Ishikawa (cell line): Measurements from ENCODE around the gene STK17B.

Experiments used
- CEBPB ChIP-seq: IDR thresholded peaks from 2 replicates; pipeline ENCODE4 v1.6.1; 2012
- CREB1 ChIP-seq: IDR thresholded peaks from 2 replicates; pipeline ENCODE4 v1.6.1; 2012; ENCODE audit warnings: low read depth
- EGR1 ChIP-seq: IDR thresholded peaks from 2 replicates; pipeline ENCODE4 v1.6.1; 2012
- EP300 ChIP-seq: IDR thresholded peaks from 2 replicates; pipeline ENCODE4 v1.6.1; 2012; ENCODE audit warnings: borderline replicate concordance
- FOXM1 ChIP-seq: IDR thresholded peaks from 2 replicates; pipeline ENCODE4 v1.6.1; 2012; ENCODE audit warnings: low read depth, borderline replicate concordance
- NFIC ChIP-seq: IDR thresholded peaks from 2 replicates; pipeline ENCODE4 v1.6.1; 2012
- RAD21 ChIP-seq: IDR thresholded peaks from 2 replicates; pipeline ENCODE4 v1.6.1; 2012; ENCODE audit warnings: low read depth
- TAF1 ChIP-seq: IDR thresholded peaks from 2 replicates; pipeline ENCODE4 v1.6.1; 2012; ENCODE audit warnings: low read depth, mild to moderate bottlenecking
- TCF12 ChIP-seq: IDR thresholded peaks from 2 replicates; pipeline ENCODE4 v1.6.1; 2012; ENCODE audit warnings: low read depth
- TEAD4 ChIP-seq: IDR thresholded peaks from 2 replicates; pipeline ENCODE4 v1.6.1; 2012
- YY1 ChIP-seq: IDR thresholded peaks from 2 replicates; pipeline ENCODE4 v1.6.1; 2012; ENCODE audit warnings: low read depth
- ZBTB7A ChIP-seq: IDR thresholded peaks from 2 replicates; pipeline ENCODE4 v1.6.1; 2012; ENCODE audit warnings: low read depth
- TF ChIP-seq, protein P1 (sequence below): IDR thresholded peaks from 2 replicates; pipeline ENCODE4 v1.6.1; 2012
- TF ChIP-seq, protein P2 (sequence below): IDR thresholded peaks from 2 replicates; pipeline ENCODE4 v1.6.1; 2012
- TF ChIP-seq, protein P3 (sequence below): IDR thresholded peaks from 2 replicates; pipeline ENCODE4 v1.6.1; 2012; ENCODE audit warnings: low read depth, mild to moderate bottlenecking

The STK17B gene

DNA sequence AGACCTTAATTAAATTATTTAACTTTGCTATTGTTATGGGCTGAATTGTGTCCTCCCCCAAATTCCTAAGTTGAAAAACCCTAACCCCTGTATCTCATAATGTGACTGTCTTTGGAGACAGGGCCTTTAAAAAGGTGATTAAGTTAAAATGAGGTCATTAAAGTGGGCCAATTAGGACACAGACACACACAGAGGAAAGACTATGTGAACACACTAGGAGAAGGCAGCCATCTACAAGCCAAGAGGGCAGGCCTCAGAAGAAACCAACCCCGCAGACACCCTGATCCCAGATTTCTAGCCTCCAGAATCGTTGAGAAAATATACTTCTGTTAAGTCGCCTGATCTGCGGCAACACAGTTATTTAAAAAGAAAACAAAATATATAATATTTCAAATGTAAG lies 6.4 kb downstream of the STK17B start:
- TF ChIP-seq ZBTB7A (no peak), TAF1 (no peak), FOXM1 (no peak), TCF12 (no peak), TEAD4 (no peak), CREB1 (no peak), CEBPB (no peak), NFIC (no peak), RAD21 (no peak), EP300 (no peak), EGR1 (no peak)
- TF ChIP-seq, protein P1, sequence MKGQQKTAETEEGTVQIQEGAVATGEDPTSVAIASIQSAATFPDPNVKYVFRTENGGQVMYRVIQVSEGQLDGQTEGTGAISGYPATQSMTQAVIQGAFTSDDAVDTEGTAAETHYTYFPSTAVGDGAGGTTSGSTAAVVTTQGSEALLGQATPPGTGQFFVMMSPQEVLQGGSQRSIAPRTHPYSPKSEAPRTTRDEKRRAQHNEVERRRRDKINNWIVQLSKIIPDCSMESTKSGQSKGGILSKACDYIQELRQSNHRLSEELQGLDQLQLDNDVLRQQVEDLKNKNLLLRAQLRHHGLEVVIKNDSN, result no peak
- TF ChIP-seq, protein P2, sequence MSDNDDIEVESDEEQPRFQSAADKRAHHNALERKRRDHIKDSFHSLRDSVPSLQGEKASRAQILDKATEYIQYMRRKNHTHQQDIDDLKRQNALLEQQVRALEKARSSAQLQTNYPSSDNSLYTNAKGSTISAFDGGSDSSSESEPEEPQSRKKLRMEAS, result no peak
- TF ChIP-seq, protein P3, sequence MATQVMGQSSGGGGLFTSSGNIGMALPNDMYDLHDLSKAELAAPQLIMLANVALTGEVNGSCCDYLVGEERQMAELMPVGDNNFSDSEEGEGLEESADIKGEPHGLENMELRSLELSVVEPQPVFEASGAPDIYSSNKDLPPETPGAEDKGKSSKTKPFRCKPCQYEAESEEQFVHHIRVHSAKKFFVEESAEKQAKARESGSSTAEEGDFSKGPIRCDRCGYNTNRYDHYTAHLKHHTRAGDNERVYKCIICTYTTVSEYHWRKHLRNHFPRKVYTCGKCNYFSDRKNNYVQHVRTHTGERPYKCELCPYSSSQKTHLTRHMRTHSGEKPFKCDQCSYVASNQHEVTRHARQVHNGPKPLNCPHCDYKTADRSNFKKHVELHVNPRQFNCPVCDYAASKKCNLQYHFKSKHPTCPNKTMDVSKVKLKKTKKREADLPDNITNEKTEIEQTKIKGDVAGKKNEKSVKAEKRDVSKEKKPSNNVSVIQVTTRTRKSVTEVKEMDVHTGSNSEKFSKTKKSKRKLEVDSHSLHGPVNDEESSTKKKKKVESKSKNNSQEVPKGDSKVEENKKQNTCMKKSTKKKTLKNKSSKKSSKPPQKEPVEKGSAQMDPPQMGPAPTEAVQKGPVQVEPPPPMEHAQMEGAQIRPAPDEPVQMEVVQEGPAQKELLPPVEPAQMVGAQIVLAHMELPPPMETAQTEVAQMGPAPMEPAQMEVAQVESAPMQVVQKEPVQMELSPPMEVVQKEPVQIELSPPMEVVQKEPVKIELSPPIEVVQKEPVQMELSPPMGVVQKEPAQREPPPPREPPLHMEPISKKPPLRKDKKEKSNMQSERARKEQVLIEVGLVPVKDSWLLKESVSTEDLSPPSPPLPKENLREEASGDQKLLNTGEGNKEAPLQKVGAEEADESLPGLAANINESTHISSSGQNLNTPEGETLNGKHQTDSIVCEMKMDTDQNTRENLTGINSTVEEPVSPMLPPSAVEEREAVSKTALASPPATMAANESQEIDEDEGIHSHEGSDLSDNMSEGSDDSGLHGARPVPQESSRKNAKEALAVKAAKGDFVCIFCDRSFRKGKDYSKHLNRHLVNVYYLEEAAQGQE, result no peak

DNA sequence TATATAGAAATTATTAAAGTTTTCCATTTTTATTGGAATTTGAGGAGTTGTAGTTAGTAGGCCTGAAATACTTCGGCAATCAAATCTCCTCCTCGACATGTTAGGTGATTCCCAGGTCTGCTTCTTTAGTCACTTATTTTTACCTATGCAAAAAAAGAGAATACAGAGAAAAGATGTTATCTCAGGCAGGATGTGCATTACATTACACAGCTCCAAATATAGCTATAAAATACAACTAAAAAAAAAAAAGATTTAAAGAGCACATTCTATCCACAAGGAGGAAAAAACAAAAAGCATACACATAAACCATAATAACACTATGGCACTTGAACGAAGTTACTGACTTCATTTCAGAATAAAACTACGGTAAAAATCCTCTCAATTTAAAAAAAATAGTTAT lies 8.1 kb downstream of the STK17B start:
- TF ChIP-seq, protein P1, result no peak
- TF ChIP-seq CREB1 (no peak), ZBTB7A (no peak)
- TF ChIP-seq, protein P2, result no peak

DNA sequence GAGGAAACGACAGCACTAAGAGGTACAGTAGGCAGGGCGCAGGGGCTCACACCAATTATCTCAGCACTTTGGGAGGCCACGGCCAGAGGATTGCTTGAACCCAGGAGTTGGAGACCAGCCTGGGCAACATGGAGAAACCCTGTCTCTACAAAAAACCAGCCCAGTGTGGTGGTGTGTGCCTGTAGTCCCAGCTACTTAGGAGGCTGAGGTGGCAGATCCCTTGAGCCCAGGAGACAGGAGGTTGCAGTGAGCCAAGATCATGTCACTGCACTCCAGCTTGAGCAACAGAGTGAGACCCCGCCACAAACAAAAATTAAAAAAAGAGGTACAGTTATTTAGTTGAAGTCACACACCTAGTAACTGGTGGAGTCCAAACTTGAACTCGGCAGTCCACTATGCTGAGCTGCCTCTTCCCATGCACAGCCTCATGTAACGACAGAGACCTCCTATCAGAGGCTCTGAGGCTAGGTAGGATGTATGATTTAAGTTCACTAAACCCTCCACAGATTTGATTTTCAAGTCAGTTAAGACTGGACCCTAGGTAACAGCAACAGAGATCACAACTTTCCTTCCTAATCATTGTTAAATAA lies 8.7 kb downstream of the STK17B start:
- TF ChIP-seq, protein P3, result no peak
- TF ChIP-seq TEAD4 (no peak), TAF1 (no peak), TCF12 (no peak), RAD21 (no peak)
- TF ChIP-seq, protein P1, result no peak

DNA sequence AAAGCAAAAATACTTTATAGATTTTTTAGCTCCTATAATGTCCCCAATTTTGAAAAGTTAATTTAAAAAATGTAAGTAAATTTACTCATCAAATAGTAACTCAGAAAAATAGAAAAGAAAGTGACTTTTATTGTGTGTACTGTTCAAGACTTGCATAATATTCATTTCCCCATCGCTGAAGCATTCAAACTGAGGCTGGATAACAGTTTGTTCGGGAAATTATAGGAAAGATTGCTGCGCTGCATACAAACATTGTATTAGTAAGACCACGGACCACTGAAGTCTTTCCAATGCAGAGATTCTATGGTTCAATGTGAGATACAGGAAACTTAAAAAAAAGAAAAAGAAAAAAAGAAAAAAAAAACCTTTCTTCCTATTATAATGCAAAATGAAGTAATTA lies 10.4 kb downstream of the STK17B start:
- TF ChIP-seq EP300 (no peak), TCF12 (no peak)
- TF ChIP-seq, protein P3, result no peak

DNA sequence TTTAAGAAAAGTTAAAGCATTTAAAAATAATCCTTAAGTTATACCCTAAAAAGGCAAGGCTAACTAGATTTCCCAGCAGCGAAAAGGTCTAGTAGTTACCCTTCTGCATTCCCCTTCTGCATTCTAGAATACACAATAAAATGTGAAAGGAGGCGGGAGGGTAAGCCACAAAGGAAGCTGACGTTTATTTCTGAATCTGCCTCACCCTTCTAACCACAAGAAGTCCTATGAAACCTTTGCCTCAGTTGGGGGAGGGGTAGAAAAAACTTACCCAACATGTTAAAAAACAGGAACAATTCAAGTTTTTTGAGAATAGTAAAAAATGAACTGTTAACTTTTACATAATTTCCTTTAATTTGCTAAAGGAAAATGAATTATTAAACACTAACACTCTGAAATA lies 11.3 kb downstream of the STK17B start:
- TF ChIP-seq TCF12 (no peak), FOXM1 (no peak), EP300 (no peak), YY1 (no peak)
- TF ChIP-seq, protein P1, result no peak
